ENCODE results near the gene PSMB1. TPM values are rescaled to one million over a fixed set of nuclear protein-coding genes. Genes with fewer than 3 reads are reported as not detected.

Gene PSMB1
- total and polyA plus RNA-seq, 4 donors, result 118 to 365 (median 228) TPM

DNA sequence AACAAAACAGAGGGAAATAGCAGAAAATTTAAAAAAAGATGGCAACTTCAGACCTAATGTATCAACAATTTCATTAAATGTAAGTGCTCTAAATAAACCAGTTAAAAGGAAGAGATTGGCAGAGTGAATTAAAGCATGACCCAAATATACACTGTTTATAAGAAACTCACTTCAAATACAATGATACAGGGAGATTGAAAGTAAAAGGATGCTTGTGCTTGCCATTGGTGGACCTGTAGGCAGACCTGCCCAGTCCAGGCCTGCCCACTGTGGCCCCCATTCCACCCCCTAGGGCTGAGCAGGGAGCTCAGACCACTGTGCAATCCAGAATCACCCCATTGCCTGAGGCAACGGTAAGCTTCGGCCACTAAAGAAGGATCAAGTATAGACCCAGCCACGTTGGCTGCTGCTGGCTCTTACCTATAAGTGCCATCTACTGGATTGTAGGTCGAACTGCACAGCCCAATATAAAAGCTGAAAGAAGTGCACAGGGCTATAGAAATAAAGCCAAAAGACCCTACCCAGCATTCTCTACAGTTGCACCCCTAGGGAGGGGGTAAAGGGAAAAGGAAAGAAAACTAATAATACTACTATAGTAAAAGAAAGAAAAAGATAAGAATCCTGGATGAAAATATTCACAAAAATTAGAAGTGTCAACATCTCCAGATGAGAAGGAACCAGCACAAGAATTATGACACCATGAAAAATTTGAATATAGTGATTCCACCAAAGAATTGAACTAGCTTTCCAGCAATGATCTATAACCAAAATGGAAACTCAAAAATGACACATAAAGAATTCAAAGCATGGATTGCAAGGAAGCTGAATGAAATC is 36.1 kb downstream of the PSMB1 start:
- 0 to 1% methylated on average over 4 of the region's 4 CpGs for WGBS, 2 donors
- Histone ChIP-seq H3K36me3 (ENCODE audit: control insufficient read depth in 4 of 4, insufficient read depth in 4 of 4, low read length in 4 of 4) (no peaks in the 10 kb centered on the region), H3K9ac (ENCODE audit: insufficient read depth in 1 of 2, low read length in 2 of 2) (no peak overlapping the region), H3K4me3 (no peak overlapping the region), H3K27ac (ENCODE audit: low read depth in 1 of 2, low read length in 1 of 2) (no peak overlapping the region), H3K4me1 (ENCODE audit: control insufficient read depth in 5 of 5, insufficient read depth in 5 of 5, low read length in 5 of 5) (no peaks in the 10 kb centered on the region), H3K27me3 (ENCODE audit: control insufficient read depth in 3 of 3, insufficient read depth in 3 of 3, low read length in 2 of 3) (peaks cover 0 to 7% (median 4%) of the 10 kb centered on the region in 3 donors), H3K9me3 (ENCODE audit: control insufficient read depth in 4 of 4, insufficient read depth in 3 of 4, low read length in 3 of 4) (no peaks in the 10 kb centered on the region)
- peak in 2 of 3 donors; percentile 35 to 57 for DNase-seq
- ATAC-seq (ENCODE audit: insufficient read depth, low FRiP score), result peak; percentile 83
- TF ChIP-seq, protein P1, sequence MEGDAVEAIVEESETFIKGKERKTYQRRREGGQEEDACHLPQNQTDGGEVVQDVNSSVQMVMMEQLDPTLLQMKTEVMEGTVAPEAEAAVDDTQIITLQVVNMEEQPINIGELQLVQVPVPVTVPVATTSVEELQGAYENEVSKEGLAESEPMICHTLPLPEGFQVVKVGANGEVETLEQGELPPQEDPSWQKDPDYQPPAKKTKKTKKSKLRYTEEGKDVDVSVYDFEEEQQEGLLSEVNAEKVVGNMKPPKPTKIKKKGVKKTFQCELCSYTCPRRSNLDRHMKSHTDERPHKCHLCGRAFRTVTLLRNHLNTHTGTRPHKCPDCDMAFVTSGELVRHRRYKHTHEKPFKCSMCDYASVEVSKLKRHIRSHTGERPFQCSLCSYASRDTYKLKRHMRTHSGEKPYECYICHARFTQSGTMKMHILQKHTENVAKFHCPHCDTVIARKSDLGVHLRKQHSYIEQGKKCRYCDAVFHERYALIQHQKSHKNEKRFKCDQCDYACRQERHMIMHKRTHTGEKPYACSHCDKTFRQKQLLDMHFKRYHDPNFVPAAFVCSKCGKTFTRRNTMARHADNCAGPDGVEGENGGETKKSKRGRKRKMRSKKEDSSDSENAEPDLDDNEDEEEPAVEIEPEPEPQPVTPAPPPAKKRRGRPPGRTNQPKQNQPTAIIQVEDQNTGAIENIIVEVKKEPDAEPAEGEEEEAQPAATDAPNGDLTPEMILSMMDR (IDR thresholded peaks at IDR 0.05; ENCODE audit: control extremely low read depth, extremely low read depth), result peak; percentile 68

DNA sequence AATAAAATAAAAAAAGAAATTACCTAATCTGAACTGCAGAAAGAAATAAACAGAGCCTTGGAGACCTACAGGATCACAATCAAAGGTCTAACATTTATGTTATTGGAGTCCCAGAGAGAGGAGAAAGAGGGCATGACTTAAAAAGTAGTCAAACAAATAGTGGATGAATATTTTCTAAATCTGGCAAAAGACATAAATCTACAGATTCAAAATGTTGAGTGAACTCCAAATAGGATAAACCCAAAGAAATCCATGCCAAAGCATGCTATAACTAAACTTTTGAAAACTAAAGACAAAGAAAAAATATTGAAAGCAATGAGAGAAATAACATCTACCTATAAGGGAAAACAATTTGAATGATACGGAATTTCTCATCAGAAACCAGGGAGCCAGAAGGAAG is 38.2 kb downstream of the PSMB1 start:
- no peak overlapping the region for H3K27ac ChIP-seq (ENCODE audit: low read depth in 1 of 2, low read length in 1 of 2)
- no peak overlapping the region for H3K4me3 ChIP-seq
- H3K27me3 ChIP-seq (ENCODE audit: control insufficient read depth in 3 of 3, insufficient read depth in 3 of 3, low read length in 2 of 3), result peaks cover 0 to 7% (median 4%) of the 10 kb centered on the region in 3 donors
- no peak for ATAC-seq (ENCODE audit: insufficient read depth, low FRiP score)
- no peak for DNase-seq
- H3K9me3 ChIP-seq (ENCODE audit: control insufficient read depth in 4 of 4, insufficient read depth in 3 of 4, low read length in 3 of 4), result no peaks in the 10 kb centered on the region
- H3K9ac ChIP-seq (ENCODE audit: insufficient read depth in 1 of 2, low read length in 2 of 2), result no peak overlapping the region
- peaks cover 0 to 7% (median 0%) of the 10 kb centered on the region in 5 donors for H3K4me1 ChIP-seq (ENCODE audit: control insufficient read depth in 5 of 5, insufficient read depth in 5 of 5, low read length in 5 of 5)
- H3K36me3 ChIP-seq (ENCODE audit: control insufficient read depth in 4 of 4, insufficient read depth in 4 of 4, low read length in 4 of 4), result no peaks in the 10 kb centered on the region
- TF ChIP-seq, protein P1 (IDR thresholded peaks at IDR 0.05; ENCODE audit: control extremely low read depth, extremely low read depth), result no peak
- 79 to 85% methylated on average over 1 of the region's 1 CpG for WGBS, 2 donors

DNA sequence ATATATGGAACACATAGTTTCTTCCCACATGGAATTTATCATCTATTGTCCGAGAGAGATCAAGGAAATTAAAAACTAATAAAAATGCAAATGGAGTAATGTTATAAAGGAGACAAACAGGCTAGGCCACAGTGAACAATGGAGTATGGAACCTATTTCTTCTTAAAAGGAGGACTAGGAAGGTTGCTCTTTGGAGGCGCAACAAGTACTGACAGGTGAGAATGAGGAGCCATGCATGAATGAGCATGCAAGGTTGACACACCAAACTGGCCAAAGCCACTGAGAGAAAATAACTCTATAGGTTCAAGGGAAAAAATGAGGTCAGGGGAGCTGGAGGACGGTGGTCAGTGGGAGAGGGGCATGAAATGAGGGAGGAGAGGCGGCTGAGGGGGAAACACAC is 40.9 kb downstream of the PSMB1 start:
- Histone ChIP-seq H3K4me3 (no peak overlapping the region), H3K9me3 (ENCODE audit: control insufficient read depth in 4 of 4, insufficient read depth in 3 of 4, low read length in 3 of 4) (no peaks in the 10 kb centered on the region), H3K4me1 (ENCODE audit: control insufficient read depth in 5 of 5, insufficient read depth in 5 of 5, low read length in 5 of 5) (peaks cover 0 to 9% (median 0%) of the 10 kb centered on the region in 5 donors), H3K36me3 (ENCODE audit: control insufficient read depth in 4 of 4, insufficient read depth in 4 of 4, low read length in 4 of 4) (no peaks in the 10 kb centered on the region), H3K27me3 (ENCODE audit: control insufficient read depth in 3 of 3, insufficient read depth in 3 of 3, low read length in 2 of 3) (peaks cover 0 to 7% (median 4%) of the 10 kb centered on the region in 3 donors), H3K27ac (ENCODE audit: low read depth in 1 of 2, low read length in 1 of 2) (no peak overlapping the region), H3K9ac (ENCODE audit: insufficient read depth in 1 of 2, low read length in 2 of 2) (no peak overlapping the region)
- WGBS, 2 donors, result 87 to 93% methylated on average over 4 of the region's 4 CpGs
- TF ChIP-seq, protein P1 (IDR thresholded peaks at IDR 0.05; ENCODE audit: control extremely low read depth, extremely low read depth), result no peak
- DNase-seq (no peak), ATAC-seq (ENCODE audit: insufficient read depth, low FRiP score) (no peak)

All from lung (tissue), 12 donors.